ENCODE data around the gene AP1G2. TPM values are rescaled to one million over a fixed set of nuclear protein-coding genes. Genes with fewer than 3 reads are reported as not detected.
A peak's percentile ranks its signal among the peaks of the same experiment; 100 is the strongest.

Gene AP1G2
- total and polyA plus RNA-seq, 2 of the 13 experiments (the other 11 are each of a cell fraction or from before 2014, with no cell fraction given), result 96.9 to 611 TPM

- TF ChIP-seq HNRNPL (IDR thresholded peaks at IDR 0.05; ENCODE audit: low read depth, low read length) (peak; percentile 82), TARDBP (CRISPR knock-in tag; IDR thresholded peaks at IDR 0.05) (peak; percentile 49; the same call in 1 of the 2 replicates), ZNF44 (CRISPR knock-in tag; IDR thresholded peaks at IDR 0.05) (0 out of 2 replicates have a peak, but pooled peaks have one; percentile 54), MYPOP (CRISPR knock-in tag; IDR thresholded peaks at IDR 0.05) (0 out of 2 replicates have a peak, but pooled peaks have one; percentile 17), DZIP1 (CRISPR knock-in tag; IDR thresholded peaks at IDR 0.05) (no peak), ZBTB42 (CRISPR knock-in tag; IDR thresholded peaks at IDR 0.05) (no peak), SIN3B (IDR thresholded peaks at IDR 0.05; ENCODE audit: low read length) (no peak), KDM2A (CRISPR knock-in tag; IDR thresholded peaks at IDR 0.05; ENCODE audit: borderline replicate concordance, low read depth) (no peak), ZNF557 (CRISPR knock-in tag; IDR thresholded peaks at IDR 0.05) (peak; percentile 52; the same call in 1 of the 2 replicates), HNF1B (CRISPR knock-in tag; IDR thresholded peaks at IDR 0.05) (0 out of 2 replicates have a peak, but pooled peaks have one; percentile 7), LRRFIP1 (CRISPR knock-in tag; conservative IDR thresholded peaks at IDR 0.05) (no peak), ZNF878 (CRISPR knock-in tag; IDR thresholded peaks at IDR 0.05) (no peak; the same call in 1 of the 2 replicates), ZNF496 (CRISPR knock-in tag; IDR thresholded peaks at IDR 0.05; ENCODE audit: insufficient replicate concordance) (no peak), AHR (CRISPR knock-in tag; IDR thresholded peaks at IDR 0.05) (no peak), HMG20B (CRISPR knock-in tag; conservative IDR thresholded peaks at IDR 0.05) (no peak), HDAC6 (IDR thresholded peaks at IDR 0.05; ENCODE audit: low read depth, low read length) (no peak), STAG1 (CRISPR knock-in tag; IDR thresholded peaks at IDR 0.05) (no peak), RCOR2 (CRISPR knock-in tag; IDR thresholded peaks at IDR 0.05) (no peak), RBM39 (IDR thresholded peaks at IDR 0.05; ENCODE audit: low read depth, low read length, poor library complexity, severe bottlenecking) (no peak)
- TF ChIP-seq, protein P1, sequence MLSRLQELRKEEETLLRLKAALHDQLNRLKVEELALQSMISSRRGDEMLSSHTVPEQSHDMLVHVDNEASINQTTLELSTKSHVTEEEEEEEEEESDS (CRISPR knock-in tag; IDR thresholded peaks at IDR 0.05; ENCODE audit: borderline replicate concordance), result no peak; the same call in 1 of the 2 replicates
Observed at GRCh38 chr14:23582906-23583760, 15.5 kb upstream of the AP1G2 start (continued).
